OCI-M2 (cell line): Measurements from ENCODE around the gene TBC1D22A.
"Not testable (repeated sequence)": the region's sequence is repeated elsewhere in the genome, so short reads cannot be mapped to it uniquely, and the experiment has no call there.

Source experiments
- DNase-seq: peaks from one replicate; lab custom pipeline; 2025; ENCODE audit not compliant: unreplicated experiment; lab: John Stamatoyannopoulos, UW

The TBC1D22A gene

GRCh38 chr22:46969491-46969890 lies 207.0 kb downstream of the TBC1D22A start:
- no peak for DNase-seq

GRCh38 chr22:46969961-46970360 lies 207.5 kb downstream of the TBC1D22A start:
- no peak for DNase-seq

DNA sequence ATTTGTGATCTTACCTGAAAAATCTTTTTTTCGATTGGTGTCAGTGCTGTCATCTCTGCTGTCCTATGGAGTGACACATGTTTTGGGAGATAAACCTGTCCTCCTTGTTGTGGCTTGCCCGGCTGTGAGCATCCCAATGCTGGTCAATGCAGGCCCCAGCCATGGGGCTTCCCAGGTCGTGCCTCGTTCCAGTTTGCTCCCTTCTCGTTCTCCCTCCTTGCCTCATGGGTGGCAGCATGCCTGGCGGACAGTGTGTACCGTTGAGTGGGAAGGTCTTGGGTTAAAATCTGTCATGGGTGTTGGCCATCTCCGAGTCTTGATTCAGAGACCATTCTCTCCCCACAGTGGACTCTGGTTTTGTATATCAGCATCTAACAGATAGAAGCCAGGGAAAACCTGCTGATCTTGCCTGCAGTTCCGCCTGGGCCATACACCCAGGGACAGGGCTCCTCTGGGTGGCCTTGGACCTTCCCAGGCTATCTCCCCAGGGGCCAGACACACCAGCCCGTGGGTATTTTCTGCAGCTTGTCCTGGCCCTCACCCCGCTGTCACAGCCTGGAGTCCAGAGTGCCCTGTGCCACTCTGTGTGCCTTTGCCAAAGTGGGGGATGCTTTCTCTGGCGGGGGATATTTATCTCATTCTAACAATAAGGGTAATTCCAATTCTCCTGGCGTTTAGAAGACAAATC lies 208.1 kb downstream of the TBC1D22A start:
- DNase-seq: no peak

DNA sequence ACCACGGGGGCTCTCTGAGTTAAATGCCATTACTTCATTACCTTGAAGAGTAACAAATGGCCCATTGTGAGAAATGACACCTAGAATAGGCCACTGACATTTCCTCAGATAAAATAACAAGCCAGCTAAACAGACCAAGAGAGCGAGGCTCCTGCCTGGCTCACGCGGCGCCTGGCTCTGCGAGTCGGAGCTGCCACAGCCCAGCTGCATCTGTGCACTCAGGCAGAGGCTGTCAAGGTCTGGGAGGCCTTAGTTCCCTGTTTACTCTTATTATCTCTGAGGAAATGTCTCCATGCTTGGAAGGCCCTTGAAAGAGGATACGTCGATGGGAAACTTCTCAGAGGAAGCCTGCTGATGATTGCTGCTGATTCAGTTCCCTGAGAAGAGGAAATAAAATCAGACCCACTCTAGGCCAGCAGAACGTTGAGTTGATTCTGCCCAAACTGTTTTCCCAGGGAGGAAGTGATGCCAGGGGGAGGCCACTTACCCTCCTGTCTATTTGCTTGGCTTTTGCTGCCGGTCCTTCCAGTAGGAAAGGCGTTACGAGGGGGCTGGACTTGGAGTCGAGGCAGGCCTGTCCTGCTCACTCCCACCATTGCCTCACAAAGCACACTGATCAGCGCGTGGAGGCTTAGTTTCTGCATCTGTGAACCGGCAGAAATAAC lies 208.8 kb downstream of the TBC1D22A start:
- no peak for DNase-seq

DNA sequence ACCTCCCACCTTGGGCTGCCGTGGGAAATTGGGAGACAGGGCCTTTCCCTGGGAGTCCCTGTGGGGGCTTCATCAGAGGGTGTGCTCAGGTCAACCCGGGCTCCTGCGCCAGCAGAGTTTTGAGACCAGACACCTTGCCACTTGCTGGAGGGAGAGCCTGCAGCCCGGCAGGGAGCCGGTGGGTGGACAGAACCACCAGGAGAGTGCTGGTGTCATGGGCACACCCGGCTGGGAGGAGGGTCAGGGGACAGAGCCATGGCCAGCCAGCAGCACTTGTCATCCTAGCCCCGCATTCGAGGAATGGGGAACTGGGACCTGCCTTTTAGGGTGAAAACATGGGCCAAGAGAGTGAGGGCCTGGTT lies 209.3 kb downstream of the TBC1D22A start:
- no peak for DNase-seq

DNA sequence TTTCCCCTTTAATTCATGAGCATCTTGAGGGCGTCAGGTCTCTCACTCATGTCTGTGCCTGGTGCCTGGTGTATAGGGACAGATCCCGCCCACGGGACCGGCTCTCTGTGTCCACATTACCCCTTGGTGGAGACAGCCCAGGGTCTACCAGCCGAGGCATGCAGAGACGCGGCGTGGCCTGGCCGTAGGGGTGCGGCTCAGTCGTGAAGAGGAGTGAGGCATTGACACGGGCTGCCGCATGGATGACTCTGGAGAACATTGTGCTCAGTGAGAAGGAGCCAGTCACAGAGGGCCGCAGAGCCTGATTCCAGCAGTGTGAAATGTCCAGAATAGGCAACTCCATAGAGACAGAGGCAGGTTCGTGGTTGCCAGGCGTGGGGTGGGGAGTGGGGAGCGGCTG lies 209.8 kb downstream of the TBC1D22A start:
- no peak for DNase-seq

DNA sequence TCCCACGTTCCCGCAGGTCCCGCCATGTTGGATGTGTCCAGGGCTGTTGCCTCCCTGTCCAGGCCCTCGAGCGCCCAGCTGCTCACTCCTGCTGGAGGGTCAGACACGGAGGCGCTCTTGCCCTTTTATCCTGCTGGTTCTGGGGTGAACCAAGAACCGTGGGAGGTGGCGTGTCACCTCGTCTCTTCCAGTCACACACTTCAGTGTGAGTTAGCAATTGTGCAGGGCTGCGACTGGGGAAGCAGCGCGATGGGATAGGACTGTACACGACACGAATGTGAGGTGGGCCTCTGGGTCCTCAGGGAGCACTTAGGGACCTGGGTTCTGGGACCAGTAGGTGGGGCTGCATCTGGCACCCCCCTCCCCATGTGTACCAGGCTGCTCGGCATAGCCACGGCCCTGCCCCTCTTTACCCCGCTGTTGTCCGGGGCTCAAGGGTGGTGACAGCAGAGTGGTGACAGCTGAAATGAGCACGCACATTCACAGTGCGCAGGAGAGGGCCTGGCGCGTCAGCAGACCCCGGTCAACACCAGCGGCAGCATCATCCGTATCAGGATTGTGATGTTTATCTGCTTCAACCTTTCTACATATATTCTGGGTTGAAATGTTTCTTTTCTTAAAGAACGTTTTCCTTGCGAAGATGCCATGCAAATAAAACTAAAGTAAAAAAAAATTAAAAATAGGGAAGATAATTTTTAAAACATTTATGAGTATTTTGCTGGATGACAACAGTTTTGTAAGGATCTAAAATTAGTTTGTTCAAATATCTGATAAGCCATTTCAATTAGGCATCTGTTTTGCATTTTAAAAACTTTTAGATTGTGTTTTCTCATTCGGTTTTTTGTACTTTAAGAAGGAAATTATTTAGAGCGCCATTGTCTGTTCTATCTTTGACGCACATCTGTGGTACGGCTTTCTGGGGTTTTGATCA lies 210.7 kb downstream of the TBC1D22A start:
- DNase-seq: no peak

- no peak for DNase-seq
These were observed 211.6 kb downstream of the TBC1D22A start for GRCh38 chr22:46974077-46974476.

DNA sequence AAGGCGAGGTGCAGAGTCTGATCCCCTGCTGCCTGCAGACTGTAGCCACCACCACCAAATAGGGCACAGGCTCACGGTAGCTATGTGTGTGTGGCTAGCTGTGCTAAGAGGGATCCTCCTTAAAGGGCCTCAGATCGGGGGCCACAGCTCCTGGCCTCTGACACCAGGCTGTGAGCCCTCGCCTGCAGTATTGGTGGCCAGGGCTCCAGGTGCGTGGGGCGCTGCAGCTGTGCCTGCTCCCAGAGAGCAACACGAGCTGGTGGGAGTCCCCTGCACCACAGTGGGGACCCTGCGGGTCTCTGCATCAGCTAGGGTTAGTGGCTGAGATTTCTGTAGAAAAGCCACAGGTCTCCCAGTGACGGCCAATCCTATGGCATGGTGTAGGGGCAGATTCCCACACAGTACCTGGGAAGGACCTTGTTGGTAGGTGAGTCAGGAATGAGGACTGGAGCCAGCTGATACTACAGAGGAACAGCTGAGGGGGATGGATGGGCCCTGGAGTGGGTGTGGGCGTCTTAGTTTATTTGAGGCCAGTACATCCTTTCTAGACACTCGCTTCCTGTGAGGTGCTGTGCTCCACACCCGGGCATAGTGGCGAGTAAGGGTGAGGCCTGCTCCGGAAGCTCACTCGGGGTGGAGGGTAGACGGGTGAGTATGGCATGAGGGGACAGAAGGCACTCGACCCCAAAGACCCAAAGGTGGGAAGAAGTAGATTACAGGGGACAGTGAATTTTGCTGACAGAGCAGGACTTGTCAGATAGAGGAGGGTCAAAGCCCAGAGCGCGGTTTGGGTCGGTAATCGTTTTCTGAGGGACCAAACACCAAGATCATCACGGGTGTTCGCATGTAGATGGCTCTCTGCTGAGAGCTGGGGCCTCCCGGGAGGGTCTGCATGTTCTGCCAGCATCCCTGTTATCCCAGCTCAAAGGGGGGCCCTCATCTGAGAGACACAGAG lies 212.5 kb downstream of the TBC1D22A start:
- DNase-seq: no peak

- DNase-seq: no peak
These were observed 213.7 kb downstream of the TBC1D22A start for GRCh38 chr22:46976143-46976542.

DNA sequence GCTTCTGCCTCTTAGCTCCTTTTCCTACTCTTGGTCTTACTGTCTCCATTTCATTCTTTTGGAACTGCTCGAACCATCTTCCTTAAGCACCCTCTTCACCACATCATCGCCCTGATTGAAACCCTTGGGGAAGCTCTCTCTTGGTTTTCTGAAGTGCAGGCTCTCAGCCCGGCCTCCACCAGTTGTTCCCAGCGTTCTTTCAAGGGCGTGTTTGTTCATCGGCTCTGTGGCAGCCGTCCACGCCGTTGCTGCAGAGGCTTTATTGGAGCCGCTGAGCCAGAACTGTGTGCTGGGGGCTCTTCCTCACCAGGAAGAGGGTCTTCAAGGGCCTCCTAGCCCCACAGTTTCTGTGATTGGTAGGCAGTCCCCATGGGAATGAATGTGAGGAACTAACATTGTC lies 214.1 kb downstream of the TBC1D22A start:
- DNase-seq: no peak

DNA sequence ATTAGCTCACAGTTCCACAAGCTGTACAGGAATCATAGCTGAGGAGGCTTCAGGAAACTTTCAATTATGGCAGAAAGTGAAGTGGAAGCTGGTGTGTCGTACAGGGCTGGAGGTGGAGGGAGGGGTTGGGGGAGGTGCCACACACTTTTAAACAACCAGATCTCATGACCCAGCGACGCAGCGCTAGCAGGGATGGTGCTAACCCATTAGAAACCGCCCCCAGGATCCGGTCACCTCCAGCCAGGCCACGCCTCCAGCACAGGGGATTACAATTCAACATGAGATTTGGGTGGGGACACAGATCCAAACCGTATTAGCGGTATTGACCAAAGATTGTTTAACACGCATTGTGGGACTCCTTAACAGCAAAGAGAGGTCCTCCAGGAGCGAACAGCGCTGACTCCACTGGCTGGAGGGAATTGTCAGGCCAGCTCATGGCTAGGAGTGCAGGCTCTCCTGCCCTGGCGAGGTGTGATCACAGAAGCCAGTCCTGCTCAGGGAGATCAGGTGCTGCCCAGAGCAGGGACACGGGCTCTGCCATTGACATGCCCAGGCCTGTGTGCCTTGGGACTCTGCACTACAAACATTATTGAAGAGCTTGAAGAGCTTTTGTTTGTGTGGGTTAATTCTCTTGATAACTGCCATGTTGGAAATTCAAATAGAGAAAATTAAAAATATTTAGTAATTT lies 215.3 kb downstream of the TBC1D22A start:
- no peak for DNase-seq

DNA sequence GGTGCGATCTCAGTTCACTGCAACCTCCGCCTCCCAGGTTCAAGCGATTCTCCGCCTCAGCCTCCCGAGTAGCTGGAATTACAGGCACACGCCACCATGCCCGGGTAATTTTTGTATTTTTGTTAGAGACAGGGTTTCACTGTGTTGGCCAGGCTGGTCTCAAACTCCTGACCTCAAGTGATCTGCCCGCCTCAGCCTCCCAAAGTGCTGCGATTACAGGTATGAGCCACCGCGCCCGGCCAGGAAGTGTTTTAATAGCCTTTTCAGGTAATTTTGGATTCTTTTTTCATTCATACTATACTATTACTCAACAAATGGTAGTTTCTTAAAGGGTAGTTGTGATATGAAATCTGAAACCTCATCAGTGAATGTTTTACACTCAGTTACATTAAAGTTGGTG lies 216.2 kb downstream of the TBC1D22A start:
- DNase-seq: not testable (repeated sequence)

DNA sequence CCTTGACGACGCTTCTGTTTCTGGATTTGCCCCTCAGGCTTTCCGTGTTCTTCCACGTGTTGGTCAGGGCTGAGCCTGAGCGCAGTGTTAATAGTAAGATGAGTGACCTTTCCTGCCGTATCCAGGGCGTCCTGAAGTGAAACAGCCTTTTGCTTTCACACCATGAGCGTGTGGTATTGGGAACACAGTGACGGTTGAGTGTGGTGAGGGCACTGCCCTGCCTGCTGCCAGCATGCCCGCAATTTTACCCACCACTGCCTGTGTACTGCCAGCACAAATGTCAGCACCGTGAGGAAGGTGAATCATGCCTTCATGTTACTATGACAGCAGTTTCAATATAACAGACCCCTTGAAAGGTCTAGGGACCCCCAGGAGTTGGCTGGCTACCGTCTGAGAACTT lies 217.1 kb downstream of the TBC1D22A start:
- DNase-seq: no peak

GRCh38 chr22:46980392-46980791 lies 217.9 kb downstream of the TBC1D22A start:
- no peak for DNase-seq

DNA sequence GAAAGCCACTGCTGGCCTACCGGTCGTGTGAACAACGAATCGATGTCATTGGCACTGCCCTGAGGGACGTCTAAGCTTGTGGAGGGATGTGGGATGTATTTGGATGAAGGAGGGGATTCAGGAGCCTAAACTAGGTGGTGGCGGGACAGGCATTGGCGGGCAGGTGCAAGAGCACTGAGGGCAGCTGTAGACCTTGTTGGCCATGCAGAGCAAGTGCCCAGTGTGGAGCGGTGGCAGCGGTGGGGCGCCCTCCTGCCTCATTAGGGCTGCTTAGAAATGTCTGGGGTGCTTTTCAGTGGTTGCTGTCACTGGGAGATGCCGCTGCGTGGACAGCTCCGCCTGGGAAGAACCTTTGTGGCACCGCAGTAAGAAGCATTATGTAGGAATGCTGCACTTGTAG lies 220.2 kb downstream of the TBC1D22A start:
- no peak for DNase-seq

DNA sequence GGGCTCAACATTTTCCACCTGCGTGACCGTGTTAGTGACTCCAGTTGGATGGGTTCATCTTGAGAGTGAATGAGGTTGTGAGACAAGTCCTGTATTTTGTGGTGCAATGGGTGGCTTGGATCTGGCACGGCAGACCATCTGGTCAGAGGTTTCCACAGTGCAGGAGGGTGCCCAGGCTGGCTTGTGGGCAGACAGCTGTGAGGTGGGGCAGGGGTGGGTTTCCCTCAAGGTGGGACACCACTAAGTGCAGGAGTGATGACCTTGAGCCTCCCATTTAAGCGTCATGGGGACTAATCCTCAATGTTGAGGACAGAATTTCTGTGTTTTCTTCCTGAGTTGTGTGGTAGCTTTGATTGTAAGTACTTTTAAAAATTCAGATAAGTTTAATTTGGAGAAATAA lies 220.6 kb downstream of the TBC1D22A start:
- DNase-seq: no peak

DNA sequence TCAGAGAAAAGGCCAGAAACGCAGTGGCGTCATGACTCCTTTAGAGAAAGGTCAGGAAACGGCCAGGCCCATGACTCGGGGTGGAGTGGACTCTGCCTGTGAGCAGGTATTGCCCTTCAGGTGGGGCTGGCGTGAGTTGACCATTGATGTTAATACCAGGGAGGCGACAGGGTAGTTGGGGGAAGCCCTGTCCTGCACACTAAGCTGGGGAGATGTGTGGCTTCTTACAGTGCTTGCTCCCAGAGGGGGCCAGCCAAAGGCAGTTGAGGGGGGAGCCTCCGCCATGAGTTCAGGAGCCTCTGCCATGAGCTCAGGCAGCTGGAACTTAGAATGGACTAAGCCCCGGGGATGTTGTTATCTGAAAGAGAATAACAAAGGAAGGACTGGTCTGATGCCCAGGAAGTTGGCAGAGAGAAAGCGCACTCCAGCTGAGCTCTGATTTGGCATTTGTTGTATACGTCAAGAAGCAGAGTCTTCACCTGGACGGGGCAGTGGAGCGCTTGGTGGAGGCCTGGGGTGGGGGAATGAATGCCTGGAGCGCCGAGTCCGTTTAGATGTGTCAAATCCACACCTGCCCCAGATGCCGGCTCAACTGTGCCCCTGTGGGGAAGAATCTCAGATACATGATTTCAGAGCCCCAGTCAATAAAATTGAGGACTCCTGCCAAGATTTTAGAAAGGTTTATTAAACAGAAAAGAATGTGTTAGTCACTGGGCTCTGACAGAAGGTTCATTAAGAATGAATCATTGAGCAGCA lies 222.5 kb downstream of the TBC1D22A start:
- no peak for DNase-seq

DNA sequence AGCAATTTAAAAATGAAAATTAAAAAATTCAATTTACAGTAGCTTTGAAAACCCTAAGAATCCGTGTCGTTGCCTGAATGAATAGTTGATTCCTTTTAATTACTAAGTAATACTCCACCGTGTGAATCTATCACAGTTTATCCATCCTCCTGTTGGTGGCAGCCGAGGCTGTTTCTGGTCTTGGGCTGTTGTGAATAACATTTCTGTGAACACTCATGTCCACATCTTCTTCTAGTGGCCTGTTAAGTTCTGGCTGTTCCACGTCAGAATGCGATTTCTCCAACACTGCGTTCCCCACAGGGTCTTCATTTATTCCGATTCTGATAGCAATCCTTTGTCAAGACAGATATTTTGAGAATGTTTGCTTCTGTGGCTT lies 223.0 kb downstream of the TBC1D22A start:
- no peak for DNase-seq

DNA sequence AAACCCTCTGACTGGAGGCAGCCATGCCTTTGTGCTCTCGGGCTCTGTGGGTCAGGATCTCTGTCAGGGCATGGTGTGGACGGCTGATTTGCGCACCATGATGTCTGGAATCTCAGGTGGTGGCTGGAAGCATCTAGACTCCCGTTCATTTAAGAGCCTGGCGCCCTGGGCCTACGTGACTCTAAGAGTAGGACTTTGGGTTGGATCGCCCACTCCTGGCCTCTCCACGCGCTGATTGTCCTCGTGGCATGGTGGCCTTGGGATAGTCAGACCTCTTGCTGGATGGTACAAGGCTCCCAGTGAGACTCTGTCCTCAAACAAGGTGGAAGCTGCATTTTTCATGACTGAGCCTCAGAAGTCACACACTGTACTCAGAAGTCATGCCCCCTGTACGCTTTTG lies 224.3 kb downstream of the TBC1D22A start:
- DNase-seq: no peak
